ENCODE measurements around the gene NTM.

The NTM gene

GRCh38 chr11:132349811-132350733, 979.7 kb downstream of the NTM start:
- no peak overlapping the region for H3K4me3 ChIP-seq (ENCODE audit: low read length)
- DNase-seq (ENCODE audit: low read depth), result peak; percentile 4
- TF ChIP-seq CTCF (conservative IDR thresholded peaks at IDR 0.05; ENCODE audit: low read length), result no peak

GRCh38 chr11:132351050-132351449, 980.6 kb downstream of the NTM start:
- no peak overlapping the region for H3K4me3 ChIP-seq (ENCODE audit: low read length)
- no peak for DNase-seq (ENCODE audit: low read depth)
- no peak for TF ChIP-seq CTCF (conservative IDR thresholded peaks at IDR 0.05; ENCODE audit: low read length)

- DNase-seq (ENCODE audit: low read depth), result no peak
- H3K4me3 ChIP-seq (ENCODE audit: low read length), result no peak overlapping the region
- no peak for TF ChIP-seq CTCF (conservative IDR thresholded peaks at IDR 0.05; ENCODE audit: low read length)
Measured at GRCh38 chr11:132352497-132352896, 982.1 kb downstream of the NTM start.

- DNase-seq (ENCODE audit: low read depth), result no peak
- H3K4me3 ChIP-seq (ENCODE audit: low read length), result no peak overlapping the region
- no peak for TF ChIP-seq CTCF (conservative IDR thresholded peaks at IDR 0.05; ENCODE audit: low read length)
Measured at GRCh38 chr11:132353255-132353654, 982.8 kb downstream of the NTM start.

- DNase-seq (ENCODE audit: low read depth), result no peak
- H3K4me3 ChIP-seq (ENCODE audit: low read length), result no peak overlapping the region
- no peak for TF ChIP-seq CTCF (conservative IDR thresholded peaks at IDR 0.05; ENCODE audit: low read length)
Measured at GRCh38 chr11:132357811-132358572, 987.6 kb downstream of the NTM start.

- DNase-seq (ENCODE audit: low read depth), result no peak
- no peak for TF ChIP-seq CTCF (conservative IDR thresholded peaks at IDR 0.05; ENCODE audit: low read length)
- H3K4me3 ChIP-seq (ENCODE audit: low read length), result no peak overlapping the region
Measured at GRCh38 chr11:132358573-132358953, 988.1 kb downstream of the NTM start.
